CD4-positive, alpha-beta memory T cell (primary cell): Measurements from ENCODE around the gene CELF2. TPM values are rescaled to one million over a fixed set of nuclear protein-coding genes. Genes with fewer than 3 reads are reported as not detected.

Source experiments
- CTCF ChIA-PET: fragments of 350-600 bp; sonication (Branson Sonifier 250); formaldehyde crosslinking; loops from one replicate; lab custom pipeline; 2021; ENCODE audit warnings: inconsistent platforms; ENCODE audit not compliant: partially characterized antibody; lab: Charles Lee
- POLR2A ChIA-PET: fragments of 350-600 bp; sonication (Branson Sonifier 250); formaldehyde crosslinking; loops from one replicate; lab custom pipeline; 2021; ENCODE audit not compliant: partially characterized antibody; lab: Charles Lee
- DNase-seq, 5 donors: peaks; one replicate each; pipeline versions ENCODE4 v3.0.0 to v3.0.0-alpha.2; 2020 to 2022; ENCODE audit warnings: mixed read lengths in 1 of 5
- H3K27ac ChIP-seq: one replicate; pipeline ENCODE4 v1.7.0; 2013; ENCODE audit warnings: low read depth, low read length
- H3K27me3 ChIP-seq: 2 replicates; pipeline ENCODE4 v1.7.0; 2013; ENCODE audit warnings: mild to moderate bottlenecking, low read length, moderate library complexity; ENCODE audit not compliant: insufficient read depth
- H3K36me3 ChIP-seq: 2 replicates; pipeline ENCODE4 v1.7.0; 2013; ENCODE audit warnings: mild to moderate bottlenecking, low read length, moderate library complexity; ENCODE audit not compliant: insufficient read depth
- H3K4me1 ChIP-seq: 2 replicates; pipeline ENCODE4 v1.7.0; 2013; ENCODE audit warnings: mild to moderate bottlenecking, low read length, moderate library complexity; ENCODE audit not compliant: insufficient read depth
- H3K4me3 ChIP-seq, 2 donors: one replicate each; pipeline ENCODE4 v1.7.0; 2013; ENCODE audit warnings: low read length in 2 of 2, mild to moderate bottlenecking in 1 of 2
- H3K9me3 ChIP-seq, 2 donors: one replicate each; pipeline ENCODE4 v1.7.0; 2013; ENCODE audit warnings: low read length in 2 of 2, control low read depth in 1 of 2; ENCODE audit not compliant: control insufficient read depth in 1 of 2
- H3K27ac Mint-ChIP-seq, 7 donors: one replicate each; pipeline ENCODE4 v1.8.0; 2020 to 2021; ENCODE audit warnings: mixed read lengths in 7 of 7, mild to moderate bottlenecking in 6 of 7, inconsistent platforms in 3 of 7, moderate library complexity in 3 of 7
- H3K27me3 Mint-ChIP-seq, 2 donors: one replicate each; pipeline ENCODE4 v1.8.0; 2020 to 2021; ENCODE audit warnings: mixed read lengths in 2 of 2
- H3K36me3 Mint-ChIP-seq, 2 donors: one replicate each; pipeline ENCODE4 v1.8.0; 2020 to 2021; ENCODE audit warnings: mixed read lengths in 2 of 2, inconsistent platforms in 1 of 2, mild to moderate bottlenecking in 1 of 2
- H3K4me1 Mint-ChIP-seq, 4 donors: one replicate each; pipeline ENCODE4 v1.8.0; 2020 to 2021; ENCODE audit warnings: mixed read lengths in 4 of 4, mild to moderate bottlenecking in 1 of 4
- H3K4me3 Mint-ChIP-seq, 8 donors: one replicate each; pipeline ENCODE4 v1.8.0; 2020 to 2021; ENCODE audit warnings: mixed read lengths in 8 of 8, mild to moderate bottlenecking in 7 of 8, moderate library complexity in 6 of 8, inconsistent platforms in 3 of 8
- H3K9me3 Mint-ChIP-seq, 8 donors: one replicate each; pipeline ENCODE4 v1.8.0; 2020 to 2021; ENCODE audit warnings: mixed read lengths in 8 of 8, mild to moderate bottlenecking in 5 of 8, inconsistent platforms in 3 of 8, moderate library complexity in 1 of 8
- intact Hi-C: fragments of 100-400 bp; cut with micrococcal nuclease; formaldehyde crosslinking; loops from one replicate; pipeline ENCODE4 v1.15.1; 2023
- polyA plus RNA-seq, 2 donors: library from polyadenylated mRNA; unstranded; fragments of 300-500 nt; fragmentation: Illumina TruSeq; gene quantifications; one replicate each; pipeline ENCODE4 v1.2.3, GENCODE V29; 2021
- total RNA-seq, 2 experiments: library from RNA; stranded (reverse); gene quantifications; one replicate each; pipeline ENCODE4 v1.2.3, GENCODE V29; 2021

The CELF2 gene
- total and polyA plus RNA-seq, 4 experiments from 2014 or later = 122 to 180 (median 167) TPM

GRCh38 chr10:11249808-11250195 lies 232.1 kb downstream of the CELF2 start:
- Mint-ChIP-seq H3K27ac (peak overlapping the region in 1 of 7 donors; percentile 31), H3K4me3 (peak overlapping the region in 1 of 8 donors; percentile 14), H3K36me3 (peaks cover 35 to 64% of the 10 kb centered on the region in 2 donors), H3K4me1 (peaks cover 24 to 38% (median 33%) of the 10 kb centered on the region in 4 donors), H3K27me3 (no peaks in the 10 kb centered on the region), H3K9me3 (no peaks in the 10 kb centered on the region)
- ChIA-PET CTCF (no interaction called here), POLR2A (interaction anchor here (0.8 kb wide), 1 partner anchor 57 kb away, joined by 3 read pairs; no protein-coding TSS in a partner anchor)
- H3K36me3 ChIP-seq = peaks cover 83% of the 10 kb centered on the region
- H3K27ac ChIP-seq = no peak overlapping the region
- intact Hi-C loops = loop anchor here (2.0 kb wide), 1 partner anchor 13 kb away; no protein-coding TSS in a partner anchor
- peaks cover 54% of the 10 kb centered on the region for H3K4me1 ChIP-seq
- no peaks in the 10 kb centered on the region for H3K27me3 ChIP-seq
- H3K4me3 ChIP-seq = no peak overlapping the region
- no peaks in the 10 kb centered on the region for H3K9me3 ChIP-seq
- no peak for DNase-seq

GRCh38 chr10:11250304-11250703 lies 232.6 kb downstream of the CELF2 start:
- CTCF ChIA-PET = no interaction called here
- Mint-ChIP-seq H3K4me1 (peaks cover 28 to 42% (median 38%) of the 10 kb centered on the region in 4 donors), H3K27ac (peak overlapping the region in 6 of 7 donors; percentile 8 to 53 (median 40)), H3K9me3 (no peaks in the 10 kb centered on the region), H3K36me3 (peaks cover 35 to 69% of the 10 kb centered on the region in 2 donors), H3K4me3 (no peak overlapping the region), H3K27me3 (no peaks in the 10 kb centered on the region)
- Histone ChIP-seq H3K4me3 (no peak overlapping the region), H3K27ac (no peak overlapping the region), H3K27me3 (no peaks in the 10 kb centered on the region), H3K9me3 (no peaks in the 10 kb centered on the region), H3K36me3 (peaks cover 85% of the 10 kb centered on the region), H3K4me1 (peaks cover 54% of the 10 kb centered on the region)
- no peak for DNase-seq
- POLR2A ChIA-PET = no interaction called here
- intact Hi-C loops = loop anchor here (2.0 kb wide), 1 partner anchor 14 kb away; no protein-coding TSS in a partner anchor

- H3K9me3 Mint-ChIP-seq = peaks cover 0 to 2% (median 0%) of the 10 kb centered on the region in 8 donors
- H3K9me3 ChIP-seq = no peaks in the 10 kb centered on the region
- H3K4me3 ChIP-seq = no peak overlapping the region
- peak overlapping the region in 1 of 8 donors; percentile 25 for H3K4me3 Mint-ChIP-seq
- peaks cover 46% of the 10 kb centered on the region for H3K4me1 ChIP-seq
- ChIA-PET POLR2A (interaction anchor here (1.6 to 2.1 kb wide), 2 partner anchors 22 to 78 kb away, joined by 4 to 7 read pairs; no protein-coding TSS in a partner anchor), CTCF (interaction anchor here (1.3 kb wide), 1 partner anchor 15 kb away, joined by 4 read pairs; no protein-coding TSS in a partner anchor)
- intact Hi-C loops = no loop called here
- no peak overlapping the region for H3K27ac ChIP-seq
- H3K27me3 Mint-ChIP-seq = no peaks in the 10 kb centered on the region
- no peak for DNase-seq
- peak overlapping the region in 6 of 7 donors; percentile 16 to 57 (median 46) for H3K27ac Mint-ChIP-seq
- H3K36me3 Mint-ChIP-seq = peaks cover 49 to 89% of the 10 kb centered on the region in 2 donors
- H3K27me3 ChIP-seq = no peaks in the 10 kb centered on the region
- peaks cover 40 to 60% (median 55%) of the 10 kb centered on the region in 4 donors for H3K4me1 Mint-ChIP-seq
- peaks cover 85% of the 10 kb centered on the region for H3K36me3 ChIP-seq
These were observed 235.2 kb downstream of the CELF2 start for GRCh38 chr10:11252887-11253286.

- peaks cover 55 to 92% of the 10 kb centered on the region in 2 donors for H3K36me3 Mint-ChIP-seq
- Histone ChIP-seq H3K27ac (no peak overlapping the region), H3K9me3 (no peaks in the 10 kb centered on the region), H3K4me1 (peaks cover 45% of the 10 kb centered on the region), H3K36me3 (peaks cover 88% of the 10 kb centered on the region), H3K27me3 (no peaks in the 10 kb centered on the region), H3K4me3 (no peak overlapping the region)
- POLR2A ChIA-PET = interaction anchor here (2.1 kb wide), 1 partner anchor 21 kb away, joined by 4 read pairs; no protein-coding TSS in a partner anchor
- peak overlapping the region in 2 of 8 donors; percentile 25 to 45 for H3K4me3 Mint-ChIP-seq
- peak overlapping the region; percentile 16 to 72 (median 43) for H3K27ac Mint-ChIP-seq
- CTCF ChIA-PET = no interaction called here
- intact Hi-C loops = no loop called here
- H3K9me3 Mint-ChIP-seq = peaks cover 0 to 2% (median 0%) of the 10 kb centered on the region in 8 donors
- no peak for DNase-seq
- no peaks in the 10 kb centered on the region for H3K27me3 Mint-ChIP-seq
- H3K4me1 Mint-ChIP-seq = peaks cover 44 to 66% (median 58%) of the 10 kb centered on the region in 4 donors
These were observed 235.8 kb downstream of the CELF2 start for GRCh38 chr10:11253385-11254002.

DNA sequence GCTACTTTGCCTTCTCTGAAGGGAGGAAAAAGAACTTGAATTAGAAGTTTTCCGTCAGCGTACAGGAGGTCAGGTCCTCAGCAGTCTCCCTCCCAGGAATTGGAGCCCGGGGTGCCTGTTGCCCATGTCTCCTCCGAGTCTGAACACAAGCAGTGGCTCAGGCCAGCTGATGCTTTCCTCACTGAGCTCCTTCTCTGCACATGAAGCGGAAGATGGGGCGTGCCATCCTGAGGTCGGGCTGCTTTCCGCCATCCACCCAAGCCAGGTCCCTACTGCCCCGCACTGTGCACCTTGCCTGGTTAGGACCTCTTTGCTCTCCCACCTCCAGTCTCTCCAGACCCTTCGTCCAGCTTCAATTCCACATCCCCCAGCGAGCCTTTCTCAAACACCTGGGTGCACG lies 237.5 kb downstream of the CELF2 start:
- ChIA-PET POLR2A (interaction anchor here (1.0 kb wide), 1 partner anchor 8 kb away, joined by 3 read pairs; no protein-coding TSS in a partner anchor), CTCF (no interaction called here)
- Mint-ChIP-seq H3K27ac (peak overlapping the region in 6 of 7 donors; percentile 42 to 87 (median 78)), H3K4me1 (peaks cover 42 to 70% (median 56%) of the 10 kb centered on the region in 4 donors), H3K27me3 (no peaks in the 10 kb centered on the region), H3K36me3 (peaks cover 59 to 93% of the 10 kb centered on the region in 2 donors), H3K4me3 (peak overlapping the region in 1 of 8 donors; percentile 3), H3K9me3 (peaks cover 0 to 2% (median 0%) of the 10 kb centered on the region in 8 donors)
- Histone ChIP-seq H3K4me1 (peaks cover 39% of the 10 kb centered on the region), H3K27me3 (no peaks in the 10 kb centered on the region), H3K36me3 (peaks cover 91% of the 10 kb centered on the region), H3K9me3 (no peaks in the 10 kb centered on the region), H3K27ac (no peak overlapping the region), H3K4me3 (no peak overlapping the region)
- DNase-seq = no peak
- intact Hi-C loops = no loop called here

DNA sequence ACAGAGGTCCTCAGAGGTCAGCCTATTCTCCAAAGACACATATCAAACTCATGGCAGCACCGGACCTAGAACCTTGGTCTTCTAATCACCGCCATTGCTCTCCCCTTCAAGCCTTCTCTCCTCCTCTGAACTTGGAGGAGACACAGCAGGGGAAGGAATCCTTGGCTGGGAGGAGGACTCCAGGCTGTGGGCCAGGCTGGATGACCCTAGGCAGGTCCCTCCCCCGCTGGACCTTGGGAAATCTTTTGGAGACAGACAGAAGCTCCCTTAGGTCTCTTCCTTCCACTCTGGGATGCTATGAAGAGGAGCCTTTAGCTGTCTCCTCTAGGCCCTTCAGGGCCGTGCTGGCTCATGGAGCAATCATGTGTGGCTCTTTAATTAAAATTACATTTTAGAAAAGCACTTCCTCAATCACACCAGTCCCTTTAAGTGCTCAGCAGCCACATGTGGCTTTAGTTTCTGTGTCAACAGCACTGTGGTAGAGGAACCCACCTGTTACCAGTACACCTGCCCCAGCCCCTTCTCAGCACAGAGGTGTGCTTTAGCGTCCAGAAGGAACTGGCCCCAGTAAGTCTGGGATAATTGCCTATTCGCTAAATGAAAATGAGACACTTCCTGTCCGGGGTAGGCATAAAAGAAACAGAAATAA lies 238.2 kb downstream of the CELF2 start:
- peaks cover 56 to 94% of the 10 kb centered on the region in 2 donors for H3K36me3 Mint-ChIP-seq
- Histone ChIP-seq H3K4me1 (peaks cover 32% of the 10 kb centered on the region), H3K27me3 (no peaks in the 10 kb centered on the region), H3K9me3 (no peaks in the 10 kb centered on the region), H3K36me3 (peaks cover 92% of the 10 kb centered on the region), H3K27ac (no peak overlapping the region), H3K4me3 (no peak overlapping the region)
- H3K27me3 Mint-ChIP-seq = no peaks in the 10 kb centered on the region
- POLR2A ChIA-PET = interaction anchor here (1.0 kb wide), 1 partner anchor 14 kb away, joined by 3 read pairs; no protein-coding TSS in a partner anchor
- H3K4me3 Mint-ChIP-seq = no peak overlapping the region
- H3K9me3 Mint-ChIP-seq = peaks cover 0 to 2% (median 0%) of the 10 kb centered on the region in 8 donors
- intact Hi-C loops = no loop called here
- peak overlapping the region; percentile 9 to 95 (median 87) for H3K27ac Mint-ChIP-seq
- CTCF ChIA-PET = interaction anchor here (0.7 kb wide), 1 partner anchor 354 kb away, joined by 4 read pairs; no protein-coding TSS in a partner anchor
- no peak for DNase-seq
- H3K4me1 Mint-ChIP-seq = peaks cover 41 to 72% (median 56%) of the 10 kb centered on the region in 4 donors
